Central memory CD4-positive, alpha-beta T cell (primary cell): ENCODE results near the gene GRHPR.
"Not testable (repeated sequence)": the region's sequence is repeated elsewhere in the genome, so short reads cannot be mapped to it uniquely, and the experiment has no call there.

Source experiments
- DNase-seq: peaks from one replicate; pipeline ENCODE4 v3.0.0; 2022
- total RNA-seq, 3 experiments: gene quantifications; one replicate each; lab custom pipeline; 2026; lab: John Stamatoyannopoulos, UW

GRHPR gene
- total RNA-seq, result 24.7 to 63.4 (median 57.3) reads per million in 3 experiments

GRCh38 chr9:37422289-37423104 is at the start of gene GRHPR:
Gene GRHPR (plus strand): TSS chr9:37422696. CDS start chr9:37422751, 55 bp downstream.
- peak; percentile 83 for DNase-seq

- DNase-seq, result no peak
Measured at GRCh38 chr9:37372839-37373238, 49.7 kb upstream of the GRHPR start.

DNA sequence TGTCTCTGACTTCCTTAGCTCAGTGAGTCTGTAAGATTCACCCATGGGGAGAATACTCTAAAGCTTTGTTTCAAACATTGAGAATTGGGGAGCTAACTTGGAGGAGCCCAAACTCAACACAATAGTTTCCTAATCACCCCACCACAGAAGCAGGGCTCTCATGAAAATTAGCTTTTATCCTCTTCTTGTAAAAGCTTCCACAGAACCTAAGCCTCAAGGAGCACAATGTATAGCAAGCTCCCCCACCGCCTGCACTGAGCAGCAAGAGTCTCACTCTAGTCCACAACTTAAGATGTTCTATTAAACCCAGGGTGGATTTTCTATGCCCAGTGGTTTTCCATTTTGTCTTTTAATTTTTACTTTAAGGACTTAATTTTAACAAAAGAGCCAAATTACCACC is 48.9 kb upstream of the GRHPR start:
- no peak for DNase-seq

DNA sequence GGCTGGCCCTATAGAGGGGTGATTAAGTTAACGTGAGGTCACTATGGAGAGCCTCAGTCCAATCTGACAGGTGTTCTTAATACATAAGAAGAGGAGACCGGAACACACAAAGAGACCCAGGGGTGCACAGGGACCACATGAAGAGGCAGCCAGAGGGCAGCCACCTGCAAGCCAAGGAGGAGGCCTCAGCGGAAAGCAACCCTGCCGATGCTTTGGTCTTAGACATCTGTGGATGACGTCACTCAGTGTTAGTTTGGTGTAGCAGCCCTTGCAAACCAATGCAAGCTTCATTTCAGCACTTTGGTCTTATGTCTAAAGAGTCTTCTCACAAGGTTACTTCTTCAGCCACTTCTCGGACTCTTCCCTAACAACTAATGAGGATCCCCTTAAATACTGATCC is 47.6 kb upstream of the GRHPR start:
- no peak for DNase-seq

GRCh38 chr9:37377688-37378612 is 44.5 kb upstream of the GRHPR start:
- no peak for DNase-seq

- DNase-seq, result no peak
Measured at GRCh38 chr9:37378613-37379004, 43.9 kb upstream of the GRHPR start.

- DNase-seq, result no peak
Measured at GRCh38 chr9:37379835-37380234, 42.7 kb upstream of the GRHPR start.

- DNase-seq, result no peak
Measured at GRCh38 chr9:37380570-37380969, 41.9 kb upstream of the GRHPR start.

DNA sequence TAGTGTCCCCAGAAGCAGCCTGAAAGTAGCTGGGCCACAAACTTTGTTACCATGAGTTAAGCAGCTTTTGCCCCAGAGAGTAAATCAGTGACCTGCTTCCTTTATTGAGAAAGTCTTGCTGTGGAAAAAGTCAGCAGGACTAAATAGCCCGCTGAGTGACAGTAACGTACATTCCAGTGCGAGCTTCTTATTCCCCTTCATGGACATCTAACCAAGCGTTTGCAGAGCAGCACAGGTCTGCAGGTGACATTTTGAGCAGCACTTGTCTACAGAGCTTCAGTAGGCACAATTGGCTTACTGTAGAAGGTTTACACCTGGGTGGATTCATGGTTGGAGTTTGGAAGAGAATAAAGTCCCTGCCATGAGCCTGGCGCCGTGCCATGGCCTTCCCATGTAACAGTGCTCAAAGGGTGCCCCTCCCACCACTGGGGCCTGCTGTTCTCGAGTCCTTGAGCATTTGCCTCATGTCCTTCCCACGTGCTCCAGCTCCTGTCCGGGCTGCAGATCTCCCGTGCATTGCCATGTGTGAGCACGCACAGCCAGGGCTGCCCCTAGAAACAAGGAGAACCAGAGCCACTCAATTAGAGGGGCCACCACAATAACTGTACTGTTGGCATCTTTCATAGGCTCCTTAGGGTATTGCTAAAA is 41.3 kb upstream of the GRHPR start:
- DNase-seq, result no peak

DNA sequence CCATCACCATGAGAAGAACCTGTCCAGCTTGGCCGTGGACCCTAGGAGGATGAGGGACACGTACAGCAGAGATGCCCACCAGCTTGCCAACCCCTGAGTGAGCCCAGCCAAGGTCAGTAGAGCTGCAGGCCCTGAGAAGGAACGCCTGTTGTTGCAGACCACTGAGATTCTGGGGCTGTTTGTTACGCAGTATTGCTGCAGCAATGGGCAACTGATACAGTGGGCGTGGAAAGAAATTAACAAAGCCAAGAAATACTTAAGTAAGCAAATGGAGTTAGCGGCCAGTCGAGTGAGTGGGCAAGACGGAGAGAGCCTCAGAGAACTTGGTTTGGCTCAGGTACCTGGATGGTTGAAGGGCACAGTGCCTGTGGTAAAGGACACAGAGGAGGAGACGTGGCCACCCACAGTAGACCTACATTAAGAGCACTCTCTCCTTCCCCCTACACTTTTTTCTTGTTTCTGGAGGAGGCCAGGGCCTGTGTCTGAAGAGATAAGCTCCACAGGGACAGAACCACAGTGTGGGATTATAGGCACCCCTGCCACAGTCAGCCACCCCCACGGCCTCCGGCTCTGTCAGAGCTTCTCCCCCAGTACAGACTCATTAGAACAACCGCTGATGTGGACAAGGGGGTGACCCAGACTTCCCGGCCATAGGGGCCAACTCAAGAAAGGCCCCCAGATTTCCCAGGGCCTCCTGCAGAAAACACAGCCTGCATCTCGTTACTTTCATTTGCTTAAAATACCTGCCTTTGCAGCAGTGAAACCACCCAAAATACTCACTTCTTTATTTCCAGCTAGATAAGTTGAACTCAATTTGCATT is 40.1 kb upstream of the GRHPR start:
- no peak for DNase-seq

- no peak for DNase-seq
Measured at GRCh38 chr9:37382982-37383357, 39.5 kb upstream of the GRHPR start.

GRCh38 chr9:37383393-37383792 is 39.1 kb upstream of the GRHPR start:
- DNase-seq, result no peak

GRCh38 chr9:37383876-37384746 is 38.4 kb upstream of the GRHPR start:
- no peak for DNase-seq

- DNase-seq, result no peak
Measured at GRCh38 chr9:37385286-37385685, 37.2 kb upstream of the GRHPR start.

GRCh38 chr9:37386988-37387387 is 35.5 kb upstream of the GRHPR start:
- no peak for DNase-seq

DNA sequence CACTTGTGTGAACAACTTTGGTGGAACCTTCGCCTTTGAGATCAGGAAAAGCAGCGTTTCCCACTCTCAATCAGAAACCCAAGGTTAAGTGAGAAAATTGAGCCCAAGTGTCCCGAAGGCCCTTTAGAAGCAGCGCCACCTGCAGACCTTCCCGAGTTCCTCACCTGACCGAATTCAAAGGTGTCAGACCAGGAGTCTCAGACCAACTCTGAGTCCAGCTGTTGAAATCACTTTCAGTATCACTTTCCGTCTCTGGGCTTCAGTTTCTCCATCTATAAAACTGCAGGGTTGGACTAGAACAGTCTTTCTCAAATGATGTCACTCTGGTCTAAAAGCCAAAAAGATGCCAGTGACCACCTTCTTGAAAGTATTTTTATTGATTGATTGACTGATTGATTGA is 31.7 kb upstream of the GRHPR start:
- DNase-seq, result peak; percentile 8

GRCh38 chr9:37392272-37392671 is 30.2 kb upstream of the GRHPR start:
- DNase-seq, result no peak

DNA sequence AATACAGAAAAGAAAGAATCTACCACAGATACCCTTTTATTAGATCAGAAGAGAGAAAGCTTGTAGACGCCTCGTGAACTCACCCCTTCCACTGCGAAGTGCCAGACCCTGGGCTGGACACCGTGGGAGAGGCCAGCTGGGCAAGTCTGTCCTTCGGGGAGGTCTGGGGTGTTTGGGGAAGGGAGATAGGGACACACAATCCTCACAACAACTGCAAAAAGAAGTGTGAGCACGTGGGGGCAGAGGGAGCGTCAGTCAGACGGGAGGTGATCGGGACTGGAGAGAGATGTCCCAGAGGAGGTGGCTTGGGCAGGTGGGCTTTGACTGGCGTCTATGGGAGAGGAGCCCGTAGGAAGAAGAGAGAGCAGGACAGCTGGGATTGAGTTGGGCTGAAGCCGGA is 27.3 kb upstream of the GRHPR start:
- no peak for DNase-seq

DNA sequence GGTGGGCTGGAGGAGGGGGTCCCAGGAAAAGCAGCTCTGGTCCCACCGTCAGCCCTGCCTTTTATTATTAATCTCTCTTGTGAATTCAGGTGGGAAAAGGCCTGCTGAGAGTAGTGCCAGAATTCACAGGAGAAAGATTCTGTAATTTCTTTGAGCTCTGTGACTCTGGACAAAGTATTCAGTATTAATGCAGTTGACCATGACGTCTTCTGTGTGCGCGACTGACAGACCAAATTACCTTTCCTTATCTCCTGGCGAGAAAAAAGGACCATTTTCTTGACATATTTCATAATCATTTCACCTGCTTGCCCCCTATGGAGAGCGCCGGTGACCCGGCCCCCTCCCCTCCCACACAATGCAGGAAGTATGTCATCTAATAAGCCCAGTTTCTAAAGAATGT is 26.8 kb upstream of the GRHPR start:
- no peak for DNase-seq

DNA sequence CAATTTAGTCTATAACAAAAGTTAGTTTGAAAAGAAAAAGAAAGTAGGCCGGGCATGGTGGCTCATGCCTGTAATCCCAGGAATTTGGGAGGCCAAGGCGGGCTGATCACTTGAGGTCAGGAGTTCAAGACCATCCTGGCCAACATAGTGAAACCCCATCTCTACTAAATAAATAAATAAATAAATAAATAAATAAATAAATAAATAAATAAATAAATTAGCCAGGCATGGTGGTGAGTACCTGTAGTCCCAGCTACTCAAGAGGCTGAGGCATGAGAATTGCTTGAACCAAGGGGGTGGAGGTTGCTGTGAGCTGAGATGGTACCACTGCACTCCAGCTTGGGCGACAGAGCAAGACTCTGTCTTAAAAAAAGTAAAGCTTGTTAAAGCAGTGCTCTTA is 24.5 kb upstream of the GRHPR start:
- not testable (repeated sequence) for DNase-seq

- DNase-seq, result no peak
Measured at GRCh38 chr9:37398464-37399025, 24.0 kb upstream of the GRHPR start.
